ENCODE results near the gene TUBA4B.
"Not testable (repeated sequence)": the region's sequence is repeated elsewhere in the genome, so short reads cannot be mapped to it uniquely, and the experiment has no call there.

TUBA4B gene

GRCh38 chr2:219285894-219286425 lies 32.9 kb downstream of the TUBA4B start:
- Mint-ChIP-seq H3K36me3 (no peaks in the 10 kb centered on the region), H3K4me3 (no peak overlapping the region), H3K27me3 (no peaks in the 10 kb centered on the region), H3K9me3 (ENCODE audit: low read depth) (no peaks in the 10 kb centered on the region), H3K4me1 (ENCODE audit: low read depth) (peaks cover 16% of the 10 kb centered on the region), H3K27ac (peak overlapping the region; percentile 66)

DNA sequence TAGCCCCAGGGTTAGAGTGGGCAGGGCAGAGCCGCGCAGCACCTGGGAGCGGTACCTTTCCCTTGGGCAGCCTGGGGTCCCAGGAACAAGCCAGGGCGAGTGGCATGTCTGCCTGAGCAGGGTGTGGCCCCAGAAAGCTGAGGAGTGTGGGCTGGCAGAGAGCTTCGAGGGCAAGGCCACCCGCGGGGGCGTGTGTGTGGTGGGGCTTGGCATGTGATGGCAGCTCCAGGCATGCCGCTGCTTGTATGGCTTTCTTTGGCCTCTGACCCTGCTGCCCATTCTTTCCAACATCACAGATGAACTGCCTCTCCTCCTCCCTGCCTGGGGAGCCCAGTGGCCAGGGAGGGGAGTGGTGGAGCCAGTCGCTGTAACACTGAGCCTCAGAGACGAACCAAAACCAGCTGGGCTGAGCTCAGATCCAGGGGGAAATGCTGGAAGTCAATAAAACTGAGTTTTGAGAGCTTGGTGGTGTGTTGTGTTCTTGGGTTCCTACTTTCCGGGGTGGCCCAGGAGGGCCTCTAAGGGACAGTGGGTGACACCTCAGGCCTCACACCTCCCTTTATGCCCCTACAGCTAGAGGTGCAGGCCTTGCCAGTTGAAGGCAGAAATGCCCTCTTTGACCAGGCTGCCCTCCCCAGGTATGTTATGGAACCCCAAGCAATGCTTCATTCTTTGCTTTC lies 33.5 kb downstream of the TUBA4B start:
- Mint-ChIP-seq H3K4me1 (ENCODE audit: low read depth) (peaks cover 12% of the 10 kb centered on the region), H3K4me3 (no peak overlapping the region), H3K9me3 (ENCODE audit: low read depth) (no peaks in the 10 kb centered on the region), H3K27me3 (no peaks in the 10 kb centered on the region), H3K36me3 (no peaks in the 10 kb centered on the region), H3K27ac (peak overlapping the region; percentile 66)

GRCh38 chr2:219287116-219287440 lies 34.0 kb downstream of the TUBA4B start:
- not testable (repeated sequence) for H3K27ac Mint-ChIP-seq; H3K9me3 Mint-ChIP-seq (ENCODE audit: low read depth); H3K4me3 Mint-ChIP-seq; H3K36me3 Mint-ChIP-seq; H3K27me3 Mint-ChIP-seq
- peaks cover 12% of the 10 kb centered on the region for H3K4me1 Mint-ChIP-seq (ENCODE audit: low read depth)

DNA sequence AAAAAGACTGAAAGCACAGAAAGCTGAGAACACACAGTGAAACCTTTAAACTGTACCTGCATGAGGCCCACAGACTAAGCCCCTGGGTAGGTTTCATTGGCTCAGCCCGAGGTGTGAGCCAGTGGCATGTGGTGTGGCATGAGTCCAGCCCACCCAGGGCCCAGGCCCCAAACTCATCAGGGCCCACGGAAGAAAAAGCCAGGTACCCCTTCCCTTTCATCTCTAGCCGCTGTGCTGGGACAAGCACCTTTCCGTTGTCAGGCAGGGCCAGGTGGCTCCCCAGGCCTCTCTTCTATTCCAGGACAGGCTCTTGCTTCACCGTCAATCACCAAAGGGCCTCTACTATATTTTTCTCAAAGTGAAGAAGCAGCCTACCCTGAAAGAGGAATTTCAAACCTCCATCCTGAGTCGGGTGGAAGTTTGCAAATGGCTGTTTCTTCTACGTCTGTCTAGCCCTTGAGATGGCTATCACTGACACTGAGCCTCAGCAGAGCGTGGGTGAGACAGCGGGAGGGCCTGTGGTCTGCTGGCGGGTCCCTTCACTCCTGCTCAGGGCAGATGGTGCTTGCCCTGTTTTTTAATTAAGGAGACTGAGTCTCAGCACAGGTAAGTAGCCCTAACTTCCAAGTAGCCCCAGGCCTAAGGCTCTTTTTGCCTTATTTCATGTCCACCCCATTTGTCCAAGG lies 34.7 kb downstream of the TUBA4B start:
- H3K9me3 Mint-ChIP-seq (ENCODE audit: low read depth), result no peaks in the 10 kb centered on the region
- no peak overlapping the region for H3K4me3 Mint-ChIP-seq
- H3K27me3 Mint-ChIP-seq, result no peaks in the 10 kb centered on the region
- no peaks in the 10 kb centered on the region for H3K36me3 Mint-ChIP-seq
- H3K27ac Mint-ChIP-seq, result peak overlapping the region; percentile 10
- peaks cover 10% of the 10 kb centered on the region for H3K4me1 Mint-ChIP-seq (ENCODE audit: low read depth)

DNA sequence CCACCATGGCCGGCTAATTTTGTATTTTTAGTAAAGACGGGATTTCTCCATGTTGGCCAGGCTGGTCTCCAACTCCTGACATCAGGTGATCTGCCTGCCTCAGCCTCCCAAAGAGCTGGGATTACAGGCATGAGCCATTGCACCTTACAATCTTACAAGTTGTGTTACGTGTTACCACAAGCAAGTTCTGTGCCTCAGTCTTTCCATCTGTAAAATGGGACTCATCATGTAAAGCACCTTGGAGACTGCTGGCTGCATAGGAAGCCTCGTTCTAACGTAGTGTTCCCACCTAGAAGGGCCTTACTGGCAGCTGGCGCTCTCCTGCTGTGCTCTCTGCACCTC lies 36.1 kb downstream of the TUBA4B start:
- Mint-ChIP-seq H3K4me1 (ENCODE audit: low read depth) (peaks cover 5% of the 10 kb centered on the region), H3K27ac (no peak overlapping the region), H3K27me3 (no peaks in the 10 kb centered on the region), H3K4me3 (no peak overlapping the region), H3K9me3 (ENCODE audit: low read depth) (no peaks in the 10 kb centered on the region), H3K36me3 (no peaks in the 10 kb centered on the region)

GRCh38 chr2:219289537-219290361 lies 36.7 kb downstream of the TUBA4B start:
- no peaks in the 10 kb centered on the region for H3K9me3 Mint-ChIP-seq (ENCODE audit: low read depth)
- no peaks in the 10 kb centered on the region for H3K36me3 Mint-ChIP-seq
- no peaks in the 10 kb centered on the region for H3K27me3 Mint-ChIP-seq
- H3K4me1 Mint-ChIP-seq (ENCODE audit: low read depth), result peaks cover 7% of the 10 kb centered on the region
- no peak overlapping the region for H3K4me3 Mint-ChIP-seq
- no peak overlapping the region for H3K27ac Mint-ChIP-seq

DNA sequence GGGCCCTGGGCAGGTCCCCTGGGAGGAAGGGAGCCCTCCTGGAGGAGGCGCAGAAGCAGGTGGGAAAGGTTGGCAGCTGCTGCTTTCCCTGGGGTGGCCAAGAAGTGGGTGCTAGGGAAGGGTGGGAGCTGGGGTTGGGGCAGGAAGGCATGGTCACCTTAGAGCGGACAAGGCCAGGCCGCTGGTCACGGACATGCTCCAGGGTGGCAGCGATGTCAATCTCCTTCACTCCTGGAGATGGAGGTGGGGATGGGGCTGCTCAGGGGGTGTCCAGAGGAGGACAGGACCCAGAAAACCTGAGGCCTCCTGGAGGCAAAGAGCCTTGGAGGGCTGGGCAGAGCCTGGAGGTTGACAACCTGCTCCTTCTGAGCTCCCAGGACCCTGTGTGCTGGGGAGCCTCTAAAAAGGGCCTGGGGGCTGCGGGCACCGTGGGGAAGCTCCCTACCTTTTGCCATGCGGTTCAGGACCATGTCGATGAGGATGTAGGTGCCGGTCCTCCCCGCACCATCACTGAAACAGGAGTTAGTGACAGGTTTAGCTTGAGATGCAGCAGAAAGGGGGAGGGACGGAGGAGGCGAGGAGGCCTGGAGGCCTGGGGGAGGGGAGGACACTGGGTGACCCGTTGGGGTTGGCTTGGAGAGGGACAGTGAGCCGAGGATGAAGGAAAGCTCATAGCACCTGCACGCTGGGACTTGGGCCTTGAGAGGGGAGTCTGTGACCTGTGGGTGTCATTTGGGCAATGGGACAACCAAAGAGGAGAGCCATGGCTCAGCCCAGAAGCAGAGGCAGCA lies 37.5 kb downstream of the TUBA4B start:
- no peak overlapping the region for H3K27ac Mint-ChIP-seq
- H3K27me3 Mint-ChIP-seq, result no peaks in the 10 kb centered on the region
- H3K4me1 Mint-ChIP-seq (ENCODE audit: low read depth), result peaks cover 10% of the 10 kb centered on the region
- no peaks in the 10 kb centered on the region for H3K36me3 Mint-ChIP-seq
- H3K9me3 Mint-ChIP-seq (ENCODE audit: low read depth), result no peaks in the 10 kb centered on the region
- H3K4me3 Mint-ChIP-seq, result no peak overlapping the region

GRCh38 chr2:219291394-219291793 lies 38.4 kb downstream of the TUBA4B start:
- Mint-ChIP-seq H3K27ac (no peak overlapping the region), H3K27me3 (no peaks in the 10 kb centered on the region), H3K36me3 (no peaks in the 10 kb centered on the region), H3K9me3 (ENCODE audit: low read depth) (no peaks in the 10 kb centered on the region), H3K4me1 (ENCODE audit: low read depth) (peaks cover 15% of the 10 kb centered on the region), H3K4me3 (no peak overlapping the region)

GRCh38 chr2:219291910-219292490 lies 39.0 kb downstream of the TUBA4B start:
- Mint-ChIP-seq H3K9me3 (ENCODE audit: low read depth) (no peaks in the 10 kb centered on the region), H3K4me1 (ENCODE audit: low read depth) (peaks cover 17% of the 10 kb centered on the region), H3K27ac (no peak overlapping the region), H3K36me3 (no peaks in the 10 kb centered on the region), H3K27me3 (no peaks in the 10 kb centered on the region), H3K4me3 (no peak overlapping the region)

- Mint-ChIP-seq H3K36me3 (no peaks in the 10 kb centered on the region), H3K9me3 (ENCODE audit: low read depth) (no peaks in the 10 kb centered on the region), H3K4me1 (ENCODE audit: low read depth) (peaks cover 20% of the 10 kb centered on the region), H3K27me3 (no peaks in the 10 kb centered on the region), H3K27ac (no peak overlapping the region), H3K4me3 (no peak overlapping the region)
These were observed 39.6 kb downstream of the TUBA4B start for GRCh38 chr2:219292616-219293015.

GRCh38 chr2:219293736-219294231 lies 40.7 kb downstream of the TUBA4B start:
- Mint-ChIP-seq H3K27me3 (no peaks in the 10 kb centered on the region), H3K27ac (peak overlapping the region; percentile 79), H3K9me3 (ENCODE audit: low read depth) (no peaks in the 10 kb centered on the region), H3K4me3 (peak overlapping the region; percentile 80), H3K36me3 (no peaks in the 10 kb centered on the region), H3K4me1 (ENCODE audit: low read depth) (peaks cover 22% of the 10 kb centered on the region)

- no peaks in the 10 kb centered on the region for H3K27me3 Mint-ChIP-seq
- H3K4me1 Mint-ChIP-seq (ENCODE audit: low read depth), result peaks cover 25% of the 10 kb centered on the region
- H3K9me3 Mint-ChIP-seq (ENCODE audit: low read depth), result no peaks in the 10 kb centered on the region
- no peaks in the 10 kb centered on the region for H3K36me3 Mint-ChIP-seq
- peak overlapping the region; percentile 79 for H3K27ac Mint-ChIP-seq
- peak overlapping the region; percentile 80 for H3K4me3 Mint-ChIP-seq
These were observed 41.6 kb downstream of the TUBA4B start for GRCh38 chr2:219294356-219295351.

GRCh38 chr2:219296142-219296541 lies 43.1 kb downstream of the TUBA4B start:
- Mint-ChIP-seq H3K27me3 (no peaks in the 10 kb centered on the region), H3K36me3 (no peaks in the 10 kb centered on the region), H3K4me3 (no peak overlapping the region), H3K27ac (no peak overlapping the region), H3K4me1 (ENCODE audit: low read depth) (peaks cover 25% of the 10 kb centered on the region), H3K9me3 (ENCODE audit: low read depth) (no peaks in the 10 kb centered on the region)

Measured in activated naive CD8-positive, alpha-beta T cell (primary cell).